ENCODE data around the gene RAB11FIP4. TPM values are rescaled to one million over a fixed set of nuclear protein-coding genes. Genes with fewer than 3 reads are reported as not detected.

Gene RAB11FIP4
- total and polyA plus RNA-seq, 2 of the 13 experiments (the other 11 are each of a cell fraction or from before 2014, with no cell fraction given): 28.0 to 89.3 TPM

DNA sequence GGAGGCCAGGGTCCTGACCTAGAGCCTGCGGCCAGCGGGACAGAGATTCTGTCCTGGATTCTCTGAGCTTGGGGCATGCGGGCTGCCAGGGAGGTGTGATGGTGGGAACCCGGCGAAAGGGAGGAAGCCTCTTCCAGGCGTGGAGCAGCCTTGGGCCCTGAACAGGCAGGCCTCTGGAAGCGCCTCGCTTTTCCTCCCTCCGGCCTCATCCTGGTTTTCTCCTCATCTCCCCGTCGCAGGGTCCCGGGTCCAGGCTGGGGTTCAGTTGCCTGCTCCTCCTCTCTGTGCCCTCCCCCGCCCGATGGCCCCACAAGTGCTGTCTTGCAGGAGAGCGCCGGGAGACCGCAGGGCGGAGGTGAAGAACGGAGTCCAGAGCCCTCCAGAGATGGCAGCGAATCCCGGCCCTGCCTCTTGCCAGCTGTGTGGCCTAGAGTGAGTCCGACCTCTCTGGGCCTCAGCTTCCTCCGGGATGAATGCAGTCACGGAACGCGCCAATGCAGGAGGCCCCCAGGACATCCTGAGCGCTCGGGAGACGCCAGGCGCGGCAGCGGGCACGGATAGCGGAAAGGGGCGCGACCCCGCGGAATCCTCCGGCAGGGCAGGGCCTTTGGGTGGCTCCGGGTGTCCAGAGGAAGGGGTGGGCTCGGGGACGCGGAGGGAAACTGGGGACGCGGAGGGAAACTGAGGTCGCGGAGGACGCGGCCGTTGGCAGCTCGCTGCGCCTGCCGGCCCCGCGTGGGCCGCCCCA lies 553 bp upstream of the RAB11FIP4 start:
- Histone ChIP-seq H3K27me3 (ENCODE audit: control insufficient read depth in 1 of 2, insufficient read depth in 2 of 2, low read length in 2 of 2) (peaks cover 8 to 42% of the 10 kb centered on the region in 2 experiments), H3K4me1 (ENCODE audit: insufficient read depth, low read length) (no peaks in the 10 kb centered on the region), H3K9me3 (ENCODE audit: low read length) (no peaks in the 10 kb centered on the region), H3K36me3 (replicated peaks in 1 of 2; ENCODE audit: control insufficient read depth in 1 of 2, insufficient read depth in 2 of 2, low read length in 2 of 2) (no peaks in the 10 kb centered on the region), H4K20me1 (ENCODE audit: insufficient read depth, low read length) (no peaks in the 10 kb centered on the region), H3K9ac (ENCODE audit: insufficient read depth, low read depth, low read length) (no peak overlapping the region), H3K79me2 (ENCODE audit: insufficient read depth, low read length) (no peaks in the 10 kb centered on the region), H3K27ac (ENCODE audit: extremely low read length, insufficient read depth, low read length) (no peak overlapping the region), H2AFZ (ENCODE audit: low read length) (no peak overlapping the region), H3K4me3 (replicated peaks in 1 of 3; ENCODE audit: insufficient read depth in 1 of 3, low read depth in 2 of 3, low read length in 3 of 3) (no peak overlapping the region; a peak in 1 of 6 replicates), H3K4me2 (ENCODE audit: low read depth, low read length) (no peak overlapping the region)
- no peak for DNase-seq (ENCODE audit: low spot score)
- no TSS peak for BruUV-seq (replicated peaks)
- intact Hi-C loops (cut with micrococcal nuclease; ENCODE audit: unreplicated experiment) (loop anchor here (2.0 kb wide), 1 partner anchor 134 kb away; no protein-coding TSS in a partner anchor), in situ Hi-C loops (cut with HindIII; ENCODE audit: extremely low pct_ligation_motif_present, low pct_unique_long_range_greater_than_20kb) (no loop called here)
- ATAC-seq: no peak
- ChIA-PET CTCF (ENCODE audit: low intra/inter-chr PET ratio, low total read pairs) (interaction anchor here (2.3 kb wide), 1 partner anchor 134 kb away, joined by 24 read pairs; no protein-coding TSS in a partner anchor), POLR2A (no interaction called here)
- FAIRE-seq: no peak
- WGBS (ENCODE audit: low lambda C conversion rate): 57% methylated on average over 35 of the region's 56 CpGs
- TF ChIP-seq HNRNPLL (IDR thresholded peaks at IDR 0.05; ENCODE audit: low read depth, low read length, poor library complexity, severe bottlenecking): peak; percentile 27
- no peak for TF ChIP-seq PRMT3 (CRISPR knock-in tag; IDR thresholded peaks at IDR 0.05; ENCODE audit: borderline replicate concordance, low read depth)
- TF ChIP-seq, protein P1, sequence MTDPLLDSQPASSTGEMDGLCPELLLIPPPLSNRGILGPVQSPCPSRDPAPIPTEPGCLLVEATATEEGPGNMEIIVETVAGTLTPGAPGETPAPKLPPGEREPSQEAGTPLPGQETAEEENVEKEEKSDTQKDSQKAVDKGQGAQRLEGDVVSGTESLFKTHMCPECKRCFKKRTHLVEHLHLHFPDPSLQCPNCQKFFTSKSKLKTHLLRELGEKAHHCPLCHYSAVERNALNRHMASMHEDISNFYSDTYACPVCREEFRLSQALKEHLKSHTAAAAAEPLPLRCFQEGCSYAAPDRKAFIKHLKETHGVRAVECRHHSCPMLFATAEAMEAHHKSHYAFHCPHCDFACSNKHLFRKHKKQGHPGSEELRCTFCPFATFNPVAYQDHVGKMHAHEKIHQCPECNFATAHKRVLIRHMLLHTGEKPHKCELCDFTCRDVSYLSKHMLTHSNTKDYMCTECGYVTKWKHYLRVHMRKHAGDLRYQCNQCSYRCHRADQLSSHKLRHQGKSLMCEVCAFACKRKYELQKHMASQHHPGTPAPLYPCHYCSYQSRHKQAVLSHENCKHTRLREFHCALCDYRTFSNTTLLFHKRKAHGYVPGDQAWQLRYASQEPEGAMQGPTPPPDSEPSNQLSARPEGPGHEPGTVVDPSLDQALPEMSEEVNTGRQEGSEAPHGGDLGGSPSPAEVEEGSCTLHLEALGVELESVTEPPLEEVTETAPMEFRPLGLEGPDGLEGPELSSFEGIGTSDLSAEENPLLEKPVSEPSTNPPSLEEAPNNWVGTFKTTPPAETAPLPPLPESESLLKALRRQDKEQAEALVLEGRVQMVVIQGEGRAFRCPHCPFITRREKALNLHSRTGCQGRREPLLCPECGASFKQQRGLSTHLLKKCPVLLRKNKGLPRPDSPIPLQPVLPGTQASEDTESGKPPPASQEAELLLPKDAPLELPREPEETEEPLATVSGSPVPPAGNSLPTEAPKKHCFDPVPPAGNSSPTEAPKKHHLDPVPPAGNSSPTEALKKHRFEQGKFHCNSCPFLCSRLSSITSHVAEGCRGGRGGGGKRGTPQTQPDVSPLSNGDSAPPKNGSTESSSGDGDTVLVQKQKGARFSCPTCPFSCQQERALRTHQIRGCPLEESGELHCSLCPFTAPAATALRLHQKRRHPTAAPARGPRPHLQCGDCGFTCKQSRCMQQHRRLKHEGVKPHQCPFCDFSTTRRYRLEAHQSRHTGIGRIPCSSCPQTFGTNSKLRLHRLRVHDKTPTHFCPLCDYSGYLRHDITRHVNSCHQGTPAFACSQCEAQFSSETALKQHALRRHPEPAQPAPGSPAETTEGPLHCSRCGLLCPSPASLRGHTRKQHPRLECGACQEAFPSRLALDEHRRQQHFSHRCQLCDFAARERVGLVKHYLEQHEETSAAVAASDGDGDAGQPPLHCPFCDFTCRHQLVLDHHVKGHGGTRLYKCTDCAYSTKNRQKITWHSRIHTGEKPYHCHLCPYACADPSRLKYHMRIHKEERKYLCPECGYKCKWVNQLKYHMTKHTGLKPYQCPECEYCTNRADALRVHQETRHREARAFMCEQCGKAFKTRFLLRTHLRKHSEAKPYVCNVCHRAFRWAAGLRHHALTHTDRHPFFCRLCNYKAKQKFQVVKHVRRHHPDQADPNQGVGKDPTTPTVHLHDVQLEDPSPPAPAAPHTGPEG (CRISPR knock-in tag; IDR thresholded peaks at IDR 0.05): no peak
- TF ChIP-seq ZBTB33 (CRISPR knock-in tag; IDR thresholded peaks at IDR 0.05): peak; percentile 52; the same call in 1 of the 2 replicates
- TF ChIP-seq ZNF768 (CRISPR knock-in tag; IDR thresholded peaks at IDR 0.05): peak; percentile 94
- TF ChIP-seq AGO1 (IDR thresholded peaks at IDR 0.05; ENCODE audit: low read depth, low read length, poor library complexity, severe bottlenecking): peak; percentile 35
- no peak for TF ChIP-seq ZNF33A (CRISPR knock-in tag; IDR thresholded peaks at IDR 0.05; ENCODE audit: borderline replicate concordance)
- TF ChIP-seq MLLT10 (CRISPR knock-in tag; IDR thresholded peaks at IDR 0.05): no peak
- TF ChIP-seq, protein P2, sequence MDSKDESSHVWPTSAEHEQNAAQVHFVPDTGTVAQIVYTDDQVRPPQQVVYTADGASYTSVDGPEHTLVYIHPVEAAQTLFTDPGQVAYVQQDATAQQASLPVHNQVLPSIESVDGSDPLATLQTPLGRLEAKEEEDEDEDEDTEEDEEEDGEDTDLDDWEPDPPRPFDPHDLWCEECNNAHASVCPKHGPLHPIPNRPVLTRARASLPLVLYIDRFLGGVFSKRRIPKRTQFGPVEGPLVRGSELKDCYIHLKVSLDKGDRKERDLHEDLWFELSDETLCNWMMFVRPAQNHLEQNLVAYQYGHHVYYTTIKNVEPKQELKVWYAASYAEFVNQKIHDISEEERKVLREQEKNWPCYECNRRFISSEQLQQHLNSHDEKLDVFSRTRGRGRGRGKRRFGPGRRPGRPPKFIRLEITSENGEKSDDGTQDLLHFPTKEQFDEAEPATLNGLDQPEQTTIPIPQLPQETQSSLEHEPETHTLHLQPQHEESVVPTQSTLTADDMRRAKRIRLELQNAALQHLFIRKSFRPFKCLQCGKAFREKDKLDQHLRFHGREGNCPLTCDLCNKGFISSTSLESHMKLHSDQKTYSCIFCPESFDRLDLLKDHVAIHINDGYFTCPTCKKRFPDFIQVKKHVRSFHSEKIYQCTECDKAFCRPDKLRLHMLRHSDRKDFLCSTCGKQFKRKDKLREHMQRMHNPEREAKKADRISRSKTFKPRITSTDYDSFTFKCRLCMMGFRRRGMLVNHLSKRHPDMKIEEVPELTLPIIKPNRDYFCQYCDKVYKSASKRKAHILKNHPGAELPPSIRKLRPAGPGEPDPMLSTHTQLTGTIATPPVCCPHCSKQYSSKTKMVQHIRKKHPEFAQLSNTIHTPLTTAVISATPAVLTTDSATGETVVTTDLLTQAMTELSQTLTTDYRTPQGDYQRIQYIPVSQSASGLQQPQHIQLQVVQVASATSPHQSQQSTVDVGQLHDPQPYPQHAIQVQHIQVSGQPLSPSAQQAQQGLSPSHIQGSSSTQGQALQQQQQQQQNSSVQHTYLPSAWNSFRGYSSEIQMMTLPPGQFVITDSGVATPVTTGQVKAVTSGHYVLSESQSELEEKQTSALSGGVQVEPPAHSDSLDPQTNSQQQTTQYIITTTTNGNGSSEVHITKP (CRISPR knock-in tag; IDR thresholded peaks at IDR 0.05; ENCODE audit: low read depth): no peak

Measured in HepG2 (cell line).